ENCODE results near the gene SLCO1B3. TPM values are rescaled to one million over a fixed set of nuclear protein-coding genes. Genes with fewer than 3 reads are reported as not detected.

SLCO1B3 gene
- total RNA-seq, 1 experiment from 2014 or later: not detected

DNA sequence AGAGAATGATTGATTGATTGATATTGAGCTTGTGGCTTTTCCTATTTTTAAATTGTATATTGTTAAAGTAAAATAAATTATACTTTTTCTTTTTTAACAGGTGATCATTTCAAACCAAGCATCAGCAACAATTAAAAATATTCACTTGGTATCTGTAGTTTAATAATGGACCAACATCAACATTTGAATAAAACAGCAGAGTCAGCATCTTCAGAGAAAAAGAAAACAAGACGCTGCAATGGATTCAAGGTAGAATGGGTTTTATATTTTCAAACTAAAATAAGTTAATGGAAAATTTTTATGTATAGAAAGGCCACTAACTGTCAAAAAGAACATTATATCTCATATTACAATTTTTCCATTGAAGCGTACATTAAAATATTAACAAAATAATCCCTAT lies 5.1 kb downstream of the SLCO1B3 start:
- Mint-ChIP-seq H3K36me3 (ENCODE audit: insufficient read depth in 1 of 3, low read depth in 3 of 3) (peaks cover 4 to 14% (median 12%) of the 10 kb centered on the region in 3 experiments), H3K4me1 (no peaks in the 10 kb centered on the region), H3K27me3 (ENCODE audit: low read depth) (no peaks in the 10 kb centered on the region), H3K4me3 (no peak overlapping the region), H3K27ac (no peak overlapping the region), H3K9me3 (peaks cover 8 to 27% of the 10 kb centered on the region in 2 experiments; a peak in 4 of 5 replicates)
- DNase-seq: no peak
- H4K5ac ChIP-seq (ENCODE audit: insufficient read length, low read depth, low read length): no peak overlapping the region
- no peak overlapping the region for H3K27ac ChIP-seq (ENCODE audit: insufficient read length, low read depth, low read length)
- no peak overlapping the region for H3K14ac ChIP-seq (ENCODE audit: insufficient read depth, low read length)
- H2BK15ac ChIP-seq (ENCODE audit: low read depth, low read length): no peak overlapping the region
- no peaks in the 10 kb centered on the region for H3K23me2 ChIP-seq (ENCODE audit: insufficient read length, low read depth, low read length, poor library complexity, severe bottlenecking)
- H3K4ac ChIP-seq (ENCODE audit: low read depth, low read length): no peak overlapping the region
- H2BK12ac ChIP-seq (ENCODE audit: insufficient read length, low read depth, low read length): no peak overlapping the region
- TF ChIP-seq, protein P1, sequence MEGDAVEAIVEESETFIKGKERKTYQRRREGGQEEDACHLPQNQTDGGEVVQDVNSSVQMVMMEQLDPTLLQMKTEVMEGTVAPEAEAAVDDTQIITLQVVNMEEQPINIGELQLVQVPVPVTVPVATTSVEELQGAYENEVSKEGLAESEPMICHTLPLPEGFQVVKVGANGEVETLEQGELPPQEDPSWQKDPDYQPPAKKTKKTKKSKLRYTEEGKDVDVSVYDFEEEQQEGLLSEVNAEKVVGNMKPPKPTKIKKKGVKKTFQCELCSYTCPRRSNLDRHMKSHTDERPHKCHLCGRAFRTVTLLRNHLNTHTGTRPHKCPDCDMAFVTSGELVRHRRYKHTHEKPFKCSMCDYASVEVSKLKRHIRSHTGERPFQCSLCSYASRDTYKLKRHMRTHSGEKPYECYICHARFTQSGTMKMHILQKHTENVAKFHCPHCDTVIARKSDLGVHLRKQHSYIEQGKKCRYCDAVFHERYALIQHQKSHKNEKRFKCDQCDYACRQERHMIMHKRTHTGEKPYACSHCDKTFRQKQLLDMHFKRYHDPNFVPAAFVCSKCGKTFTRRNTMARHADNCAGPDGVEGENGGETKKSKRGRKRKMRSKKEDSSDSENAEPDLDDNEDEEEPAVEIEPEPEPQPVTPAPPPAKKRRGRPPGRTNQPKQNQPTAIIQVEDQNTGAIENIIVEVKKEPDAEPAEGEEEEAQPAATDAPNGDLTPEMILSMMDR (conservative IDR thresholded peaks at IDR 0.05): no peak
- no peak overlapping the region for H2BK5ac ChIP-seq (ENCODE audit: insufficient read length, low read length)
- no peak overlapping the region for H2BK20ac ChIP-seq (ENCODE audit: low read depth, low read length, poor library complexity, severe bottlenecking)
- H3K79me1 ChIP-seq (ENCODE audit: insufficient read depth, low read depth, low read length, poor library complexity, severe bottlenecking): no peaks in the 10 kb centered on the region
- no peaks in the 10 kb centered on the region for H4K20me1 ChIP-seq (ENCODE audit: control insufficient read depth, insufficient read depth, insufficient read length)
- H2AK5ac ChIP-seq (ENCODE audit: insufficient read length, low read length): no peak overlapping the region
- H3K9ac ChIP-seq (ENCODE audit: extremely low read depth, insufficient read length, low read length): no peak overlapping the region
- H2AFZ ChIP-seq (ENCODE audit: low read length): no peak overlapping the region
- no peak overlapping the region for H3T11ph ChIP-seq (ENCODE audit: low read length)
- H3K18ac ChIP-seq (ENCODE audit: insufficient read length, low read depth, low read length): no peak overlapping the region
- no peak overlapping the region for H2BK120ac ChIP-seq (ENCODE audit: low read depth, low read length, poor library complexity, severe bottlenecking)
- no peak overlapping the region for H3K4me2 ChIP-seq (ENCODE audit: insufficient read depth, insufficient read length, low read length)
- H4K8ac ChIP-seq (replicated peaks; ENCODE audit: insufficient read length, low read depth, low read length): no peak overlapping the region
- no peaks in the 10 kb centered on the region for H3K9me3 ChIP-seq (ENCODE audit: control insufficient read depth, low read depth, low read length)
- no peak overlapping the region for H4K91ac ChIP-seq (ENCODE audit: insufficient read length, low read depth, low read length)
- no peaks in the 10 kb centered on the region for H3K4me1 ChIP-seq (ENCODE audit: insufficient read depth, low read length)
- no peaks in the 10 kb centered on the region for H3K79me2 ChIP-seq (ENCODE audit: insufficient read depth, low read length)
- H3K27me3 ChIP-seq (ENCODE audit: insufficient read depth, low read length): no peaks in the 10 kb centered on the region
- no peak overlapping the region for H3K23ac ChIP-seq (ENCODE audit: insufficient read length, low read depth, low read length)
- WGBS (ENCODE audit: extremely low coverage, insufficient read length, low lambda C conversion rate): no CpG with 5 or more reads among the region's 2 CpGs
- H3K56ac ChIP-seq (ENCODE audit: insufficient read length, low read depth, low read length): no peak overlapping the region

Data from H9 (cell line).